Ascending aorta (tissue), 2 donors: ENCODE measurements around the gene AK3. TPM values are rescaled to one million over a fixed set of nuclear protein-coding genes. Genes with fewer than 3 reads are reported as not detected.
"Not testable (repeated sequence)": the region's sequence is repeated elsewhere in the genome, so short reads cannot be mapped to it uniquely, and the experiment has no call there.

ENCODE experiments used
- DNase-seq, 2 donors: peaks; one replicate each; pipeline ENCODE4 v3.0.0-alpha.2; 2019; ENCODE audit warnings: low spot score in 2 of 2
- H3K27ac ChIP-seq, 2 donors: fragments of 200-600 bp; sonication (generic); one replicate each; pipeline ENCODE4 v1.5.1; 2016 to 2017; ENCODE audit warnings: mild to moderate bottlenecking in 1 of 2
- H3K27me3 ChIP-seq: fragments of 200-600 bp; sonication (generic); one replicate; pipeline ENCODE4 v1.5.1; 2017
- H3K36me3 ChIP-seq, 2 donors: fragments of 200-600 bp; sonication (generic); one replicate each; pipeline ENCODE4 v1.5.1; 2016
- H3K4me1 ChIP-seq, 2 donors: fragments of 200-600 bp; sonication (generic); one replicate each; pipeline ENCODE4 v1.5.1; 2016 to 2017; ENCODE audit warnings: mild to moderate bottlenecking in 1 of 2
- H3K4me3 ChIP-seq, 2 donors: fragments of 200-600 bp; sonication (generic); one replicate each; pipeline ENCODE4 v1.5.1; 2016 to 2017; ENCODE audit warnings: mild to moderate bottlenecking in 1 of 2
- H3K9me3 ChIP-seq, 2 donors: fragments of 200-600 bp; sonication (generic); one replicate each; pipeline ENCODE4 v1.5.1; 2016
- CTCF ChIP-seq, 3 experiments: fragments of 200-600 bp in 2 of 3; fragments of 450-650 bp in 1 of 3; sonication (generic) in 2 of 3; IDR thresholded peaks; one replicate each; pipeline ENCODE4 v1.5.1; 2016 to 2019; ENCODE audit warnings: antibody characterized with exemption in 3 of 3, mild to moderate bottlenecking in 1 of 3, moderate library complexity in 1 of 3
- intact Hi-C: fragments of 100-400 bp; cut with DNase I; formaldehyde crosslinking; loops from one replicate; pipeline ENCODE4 v1.15.1; 2023
- total RNA-seq: library from RNA; depleted of rRNA; stranded (reverse); fragments of >200 nt; gene quantifications from one replicate; pipeline ENCODE4 v1.1.0, GENCODE V29; 2016

AK3 gene
- total RNA-seq, 1 donor from 2014 or later: 37.1 TPM

- Histone ChIP-seq H3K36me3 (no peaks in the 10 kb centered on the region), H3K27ac (peak overlapping the region in 1 of 2 donors; percentile 87), H3K4me3 (peak overlapping the region; percentile 66 to 86), H3K27me3 (no peaks in the 10 kb centered on the region), H3K9me3 (no peaks in the 10 kb centered on the region), H3K4me1 (peaks cover 7 to 16% of the 10 kb centered on the region in 2 donors)
- DNase-seq: no peak
- intact Hi-C loops: loop anchor here (5.0 to 10.0 kb wide), 4 partner anchors 326 to 1354 kb away; partner anchors contain the start of genes GLIS3, JAK2, PLGRKT and RANBP6
- TF ChIP-seq CTCF (IDR thresholded peaks at IDR 0.05): no peak
Measured at GRCh38 chr9:4661165-4661564, 79.8 kb downstream of the AK3 start.

DNA sequence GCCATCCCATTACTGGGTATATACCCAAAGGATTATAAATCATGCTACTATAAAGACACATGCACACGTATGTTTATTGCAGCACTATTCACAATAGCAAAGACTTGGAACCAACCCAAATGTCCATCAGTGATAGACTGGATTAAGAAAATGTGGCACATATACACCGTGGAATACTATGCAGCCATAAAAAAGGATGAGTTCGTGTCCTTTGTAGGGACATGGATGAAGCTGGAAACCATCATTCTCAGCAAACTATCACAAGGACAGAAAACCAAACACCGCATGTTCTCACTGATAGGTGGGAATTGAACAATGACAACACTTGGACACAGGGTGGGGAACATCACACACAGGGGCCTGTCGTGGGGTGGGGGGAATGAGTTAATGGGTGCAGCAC lies 80.3 kb downstream of the AK3 start:
- not testable (repeated sequence) for H3K4me3 ChIP-seq, H3K9me3 ChIP-seq, DNase-seq, H3K36me3 ChIP-seq, H3K27me3 ChIP-seq, H3K27ac ChIP-seq
- intact Hi-C loops: loop anchor here (5.0 to 10.0 kb wide), 4 partner anchors 327 to 1354 kb away; partner anchors contain the start of genes GLIS3, JAK2, PLGRKT and RANBP6
- H3K4me1 ChIP-seq: peaks cover 7 to 16% of the 10 kb centered on the region in 2 donors

Other genes with a start within 250 kb of the AK3 start
- gene PLPP6, start 78.9 kb downstream of the AK3 start, total RNA-seq: 19.2 TPM
- not detected for gene SPATA6L, start 74.7 kb downstream of the AK3 start, total RNA-seq
- 17.2 TPM for gene CDC37L1, start 61.6 kb downstream of the AK3 start, total RNA-seq
- 28.3 TPM for gene RCL1, start 51.7 kb upstream of the AK3 start, total RNA-seq
- gene JAK2, start 244.1 kb upstream of the AK3 start, total RNA-seq: 31.9 TPM